ENCODE results near the gene ALDH9A1.
"Not testable (repeated sequence)": the region's sequence is repeated elsewhere in the genome, so short reads cannot be mapped to it uniquely, and the experiment has no call there.

Gene ALDH9A1

DNA sequence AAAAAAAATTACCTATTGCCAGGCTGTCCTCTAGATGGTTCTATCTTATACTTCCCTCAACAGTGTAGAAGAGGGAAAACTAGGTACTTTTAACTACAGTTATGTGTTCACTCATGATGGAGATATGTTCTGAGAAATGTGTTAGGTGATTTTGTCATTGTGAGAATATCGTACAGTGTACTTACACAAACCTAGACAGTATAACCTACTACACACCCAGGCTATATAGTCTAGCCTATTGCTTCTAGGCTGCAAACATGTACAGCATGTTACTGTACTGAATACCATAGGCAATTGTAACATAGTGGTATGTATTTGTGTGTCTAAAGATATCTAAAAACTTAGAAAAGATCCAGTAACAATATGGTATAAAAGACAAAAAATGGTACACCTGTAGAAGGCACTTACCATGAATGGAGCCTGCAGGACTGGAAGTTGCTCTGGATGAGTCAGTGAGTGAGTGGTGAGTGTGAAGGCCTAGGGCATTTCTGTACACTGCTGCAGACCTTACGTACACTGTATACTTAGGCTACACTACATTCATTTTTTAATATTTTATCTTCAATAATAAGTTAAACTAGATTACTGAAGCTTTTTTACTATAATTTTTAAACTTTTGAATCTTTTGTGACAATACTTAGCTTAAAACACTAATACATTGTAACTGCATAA, 54.2 kb downstream of the ALDH9A1 start:
- DNase-seq: no peak

DNA sequence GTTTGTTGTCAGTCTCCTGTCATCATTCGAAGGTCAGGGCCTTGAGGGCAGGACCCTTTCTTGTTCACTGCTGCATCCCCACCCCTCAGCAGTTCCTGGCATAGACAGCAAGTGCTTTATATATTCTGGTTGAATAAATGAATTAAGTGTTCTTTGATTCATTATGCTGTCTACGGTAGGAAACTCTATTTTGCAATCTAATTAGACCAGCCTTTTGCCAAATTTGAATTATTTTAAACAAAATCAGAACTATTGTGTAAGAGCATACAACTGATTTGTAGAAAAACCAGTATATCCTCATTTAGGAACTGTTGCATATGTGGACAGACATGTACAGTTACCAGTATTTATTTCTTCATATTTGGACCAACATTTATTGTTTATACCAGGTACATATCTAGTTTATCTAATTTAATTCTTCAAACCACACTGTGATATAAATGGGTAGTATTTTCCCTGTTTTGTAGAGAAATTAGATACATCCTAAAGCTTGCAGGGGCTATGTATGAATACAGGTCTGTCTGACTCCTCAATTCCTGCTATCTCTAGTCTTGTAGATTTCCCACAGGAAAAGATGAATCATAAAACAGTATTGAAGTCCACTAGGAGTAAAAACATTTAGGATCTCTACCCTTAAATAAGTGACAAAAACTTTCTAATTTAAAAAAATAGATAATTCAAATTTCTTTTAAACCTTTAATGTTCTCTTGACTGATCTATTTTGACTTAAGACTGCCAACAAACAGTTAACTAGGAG, 57.0 kb downstream of the ALDH9A1 start:
- no peak for DNase-seq

DNA sequence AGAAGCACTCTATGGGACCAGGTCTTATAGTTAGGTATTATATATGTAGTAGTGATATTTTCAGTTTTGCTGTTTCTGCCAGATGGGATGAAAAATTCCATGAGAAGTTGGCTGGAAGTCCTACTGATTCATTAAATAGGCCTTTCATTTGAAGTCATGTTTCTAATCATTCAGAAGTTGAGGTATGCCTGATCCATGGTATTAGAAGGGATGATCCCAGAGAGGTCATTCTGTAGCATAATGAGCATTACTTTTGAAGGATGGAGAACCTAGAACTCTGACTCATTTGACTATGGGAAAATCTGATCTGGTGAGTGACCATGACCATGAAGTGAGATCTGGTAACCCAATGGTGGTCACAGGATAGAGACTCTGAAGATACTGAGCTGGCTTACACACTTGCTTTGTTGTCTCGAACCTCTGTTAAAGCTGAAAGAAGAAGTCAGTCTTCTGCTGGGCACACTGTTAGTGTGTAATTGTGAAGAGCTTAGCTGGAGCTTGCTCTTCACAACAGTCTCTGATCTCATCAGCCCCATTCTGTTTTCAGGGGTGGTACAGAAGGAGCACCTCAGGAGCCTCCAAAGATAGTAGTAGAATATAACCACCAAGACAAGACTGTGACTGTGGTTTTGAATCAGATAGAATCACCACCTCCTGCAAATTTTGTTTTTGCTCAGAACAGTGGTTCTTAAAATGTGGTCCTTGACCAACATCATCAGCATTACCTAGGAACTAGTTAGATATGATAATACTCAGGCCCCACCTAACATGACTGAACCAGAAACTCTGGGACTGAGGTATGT, 58.3 kb downstream of the ALDH9A1 start:
- DNase-seq: no peak

DNA sequence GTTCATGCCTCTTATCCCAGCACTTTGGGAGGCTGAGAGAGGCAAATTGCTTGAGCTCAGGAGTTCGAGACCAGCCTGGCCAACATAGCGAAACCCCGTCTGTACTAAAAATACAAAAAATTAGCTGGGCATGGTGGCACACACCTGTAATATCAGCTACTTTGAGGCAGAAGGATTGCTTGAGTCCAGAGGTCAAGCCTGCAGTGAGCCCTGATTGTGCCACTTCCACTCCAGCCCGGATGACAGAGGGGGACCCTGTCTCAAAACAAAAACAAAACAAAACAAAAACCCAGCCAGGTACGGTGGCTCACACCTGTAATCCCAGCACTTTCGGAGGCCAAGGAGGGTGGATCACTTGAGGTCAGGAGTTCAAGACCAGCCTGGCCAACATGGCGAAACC, 60.2 kb downstream of the ALDH9A1 start:
- DNase-seq: not testable (repeated sequence)

DNA sequence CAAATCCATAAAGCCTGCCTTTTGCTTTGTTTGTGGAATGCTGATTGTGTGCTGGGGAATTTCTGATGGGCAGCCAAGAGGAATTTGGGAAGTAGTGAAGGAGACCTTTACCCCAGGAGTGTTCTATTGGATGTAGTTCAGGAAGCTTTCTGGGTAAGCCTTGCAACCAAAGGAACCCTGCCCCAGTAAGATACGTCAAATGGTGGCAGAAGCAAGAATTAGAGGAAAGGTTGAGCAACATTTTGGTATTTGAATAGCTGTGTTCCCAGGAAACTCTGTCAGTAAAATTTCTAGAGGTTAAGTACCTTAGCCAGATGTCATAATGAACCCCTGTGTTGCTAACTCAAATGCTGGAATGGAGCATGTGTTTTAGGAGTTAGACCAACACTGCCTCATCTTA, 60.9 kb downstream of the ALDH9A1 start:
- DNase-seq: no peak

DNA sequence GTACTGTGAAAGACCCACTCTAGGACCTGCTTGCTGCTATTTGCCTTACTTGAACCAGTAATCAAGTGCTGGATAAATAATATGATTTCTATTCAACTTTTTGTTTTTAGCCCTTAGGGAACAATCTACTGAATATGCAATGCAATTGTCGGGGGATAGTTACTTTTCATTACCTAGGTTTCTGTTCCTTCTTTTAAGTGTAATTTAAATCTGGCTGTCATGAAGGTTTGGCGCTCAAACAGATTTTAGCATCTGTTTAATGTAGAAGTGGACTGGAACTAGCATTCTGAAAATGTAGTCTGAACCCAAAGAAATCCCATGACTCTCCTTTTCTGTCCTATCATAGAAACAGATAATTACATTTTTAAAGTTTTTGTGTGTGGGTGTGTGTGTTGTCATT, 62.5 kb downstream of the ALDH9A1 start:
- DNase-seq: no peak

DNA sequence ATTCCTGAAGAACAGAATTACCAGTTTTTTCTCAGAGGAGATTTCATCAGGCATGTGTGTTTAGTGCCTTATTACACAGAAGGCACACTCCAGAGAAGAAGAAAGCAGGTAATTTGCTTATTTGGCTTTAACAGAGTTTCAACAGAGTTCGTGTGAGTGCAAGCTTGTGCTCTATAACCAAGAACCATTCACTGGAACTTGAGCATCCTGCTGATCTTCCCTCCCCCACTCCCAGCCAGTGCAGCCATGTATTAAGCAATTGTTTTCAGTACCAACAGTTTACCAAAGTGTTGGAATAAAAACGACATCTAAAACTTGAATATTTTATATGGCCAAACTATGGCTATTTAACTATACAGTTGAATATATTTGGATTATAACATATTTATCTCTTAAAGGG, 63.0 kb downstream of the ALDH9A1 start:
- no peak for DNase-seq

DNA sequence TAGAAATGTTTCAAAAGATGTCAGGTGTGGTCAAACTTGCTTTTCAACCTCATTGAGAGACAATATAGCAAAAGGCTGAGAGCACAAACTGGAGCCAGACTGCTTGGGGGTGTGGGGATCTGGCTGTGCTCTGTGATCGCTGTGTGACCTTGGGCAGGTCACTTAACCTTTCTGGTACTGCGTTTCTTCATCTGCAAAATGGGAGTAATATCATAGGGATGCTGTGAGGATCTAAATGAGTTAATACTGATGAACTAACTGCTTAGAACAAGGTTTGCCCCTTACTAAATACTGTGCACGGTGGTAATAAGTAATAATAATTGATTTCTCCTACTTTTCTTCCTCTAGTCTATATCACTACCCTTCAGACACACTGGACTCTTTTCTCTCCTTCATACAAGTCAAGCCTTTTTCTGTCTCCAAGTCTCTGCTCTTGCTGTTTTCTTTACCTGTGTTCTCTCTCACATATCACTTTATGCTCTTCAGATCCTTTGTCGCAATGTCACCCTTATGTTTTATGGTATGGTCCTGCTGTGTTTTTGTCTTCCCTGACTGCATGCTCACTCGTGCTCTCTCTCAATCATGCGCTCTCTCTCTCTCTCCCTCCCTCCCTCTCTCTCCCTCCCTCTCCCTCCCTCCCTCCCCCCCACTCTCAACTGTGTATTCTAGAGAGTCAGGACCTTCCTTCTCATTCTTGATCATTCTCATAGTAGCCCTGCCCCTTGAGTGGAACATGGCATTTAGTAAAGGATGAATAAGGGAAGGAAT, 64.0 kb downstream of the ALDH9A1 start:
- no peak for DNase-seq

DNA sequence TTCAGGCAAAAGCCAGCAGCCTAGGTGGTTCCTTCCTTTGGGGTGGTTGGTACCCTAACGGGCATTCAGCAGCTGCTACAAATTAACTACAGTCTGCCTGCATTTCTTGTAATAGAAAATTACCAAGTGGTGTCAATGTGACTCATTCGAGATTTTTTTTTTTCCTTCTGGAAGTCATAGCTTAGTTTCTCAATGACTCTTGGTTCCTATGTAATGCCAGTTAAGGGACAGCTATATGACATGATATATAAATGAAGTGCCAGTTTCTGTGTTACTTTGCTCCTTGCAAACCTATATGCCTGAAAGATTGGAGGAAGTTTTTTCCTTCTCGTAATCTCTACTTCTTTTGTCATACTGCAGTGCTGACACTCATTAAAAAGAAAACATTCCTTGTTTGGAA, 64.7 kb downstream of the ALDH9A1 start:
- no peak for DNase-seq

DNA sequence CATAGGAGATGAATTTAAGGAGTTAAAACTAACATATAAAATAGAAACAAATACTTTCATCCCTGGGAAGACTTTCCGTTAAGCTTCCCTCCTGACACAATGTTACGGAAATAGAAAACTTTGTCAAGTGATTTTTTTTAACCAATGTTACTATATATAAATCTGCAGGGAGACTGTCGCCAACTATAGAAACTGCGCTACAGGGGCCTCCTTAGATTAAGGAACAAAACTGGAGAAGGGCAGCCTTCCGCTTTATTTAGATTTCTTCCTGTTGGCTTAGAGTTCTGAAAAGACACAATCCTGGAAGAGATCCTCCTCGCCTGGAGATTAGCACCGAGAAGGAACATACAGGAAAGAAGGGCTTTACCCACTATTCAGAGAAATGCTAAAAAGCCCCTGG, 65.9 kb downstream of the ALDH9A1 start:
- no peak for DNase-seq

DNA sequence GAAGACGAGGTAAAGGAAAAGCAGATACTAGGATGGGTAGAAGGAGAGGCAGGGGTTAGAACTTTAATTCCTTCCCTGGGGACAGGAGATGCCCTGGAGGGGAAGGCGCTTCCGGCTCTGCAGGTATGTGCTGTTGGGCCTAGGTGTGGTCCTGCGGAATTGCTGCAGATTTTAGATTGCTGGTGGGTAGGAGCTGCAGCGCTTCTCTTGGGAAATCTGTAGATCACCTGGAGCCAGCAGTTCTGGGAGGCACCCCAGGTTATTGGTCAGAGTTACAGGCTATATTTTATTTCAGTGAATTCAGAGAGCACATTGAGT, 66.3 kb downstream of the ALDH9A1 start:
- no peak for DNase-seq

DNA sequence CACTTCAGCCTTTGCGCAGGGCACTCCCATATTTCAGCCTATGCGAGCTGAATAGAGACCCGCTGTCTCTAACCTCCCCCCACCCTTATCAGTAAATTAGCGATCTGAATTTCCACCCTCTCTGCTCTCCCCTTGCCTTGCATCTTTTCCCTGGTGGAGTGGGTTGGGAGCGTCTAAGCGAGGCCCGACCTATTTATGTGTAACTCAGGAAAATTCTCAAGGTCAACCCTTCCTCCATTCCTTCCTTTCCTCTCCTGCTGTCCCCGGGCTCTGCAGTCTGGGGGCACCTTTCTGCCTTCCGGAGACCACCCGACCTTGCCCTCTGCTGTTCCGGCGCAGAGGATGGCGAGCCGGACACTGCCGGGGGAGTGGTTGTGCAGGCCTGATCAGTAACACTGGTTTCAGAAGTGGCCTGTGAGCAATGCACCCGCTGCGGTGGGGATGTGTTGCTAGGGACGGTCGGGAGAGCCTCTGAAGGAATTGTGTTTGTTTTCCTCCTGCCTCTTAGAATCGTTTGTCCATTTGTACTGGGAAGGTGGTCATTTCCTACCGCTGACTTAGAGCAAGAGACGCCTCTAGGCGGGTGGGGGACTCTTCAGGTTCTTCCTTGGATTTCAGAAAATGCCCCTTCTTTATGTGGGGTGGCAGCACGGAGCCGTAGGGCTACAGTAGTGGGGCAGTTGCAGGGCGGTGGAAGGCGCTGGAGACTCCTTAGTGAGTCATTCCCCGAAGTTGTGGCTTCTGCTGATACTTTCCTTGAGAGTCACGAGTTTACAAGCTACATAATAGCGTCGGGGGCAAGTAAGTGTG, 66.8 kb downstream of the ALDH9A1 start:
- no peak for DNase-seq

DNA sequence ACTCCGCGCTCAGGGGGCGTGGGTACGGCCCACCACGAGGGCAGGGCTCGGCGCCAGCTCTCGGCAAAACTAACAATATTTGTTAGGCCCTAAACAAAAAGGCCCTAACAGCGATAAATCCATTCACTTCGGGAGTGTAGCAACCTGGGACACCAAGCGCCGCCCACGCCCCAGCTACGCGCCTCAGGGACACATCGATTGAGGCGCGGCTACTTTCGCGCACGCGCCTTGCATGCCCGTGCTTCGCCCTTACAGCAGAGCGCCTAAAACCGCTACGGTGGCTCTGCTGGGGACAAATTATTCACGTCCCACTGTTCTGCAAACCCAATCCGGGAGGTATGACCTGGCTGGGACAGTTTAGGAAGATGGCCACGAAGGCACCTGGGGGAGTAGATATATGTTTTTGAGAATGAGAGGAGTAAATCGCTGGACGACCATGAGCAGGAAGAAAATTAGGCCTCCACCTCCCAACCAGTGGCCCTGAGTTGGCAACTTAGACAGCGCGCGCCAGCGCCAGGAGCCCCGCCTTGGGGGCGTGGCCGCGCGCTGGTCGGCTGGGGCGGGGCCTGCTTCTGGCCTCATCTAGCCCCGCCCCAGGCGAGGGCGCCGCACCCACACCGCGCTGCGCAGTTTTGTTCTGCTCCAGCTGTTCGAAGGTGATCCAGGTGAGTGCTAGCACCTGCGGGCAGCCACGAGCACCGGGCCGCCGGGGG, 67.6 kb downstream of the ALDH9A1 start, which contains the start of gene MGST3:
MGST3 (plus strand) TSS at position 606 of the 713 bp plus-strand sequence. CDS start 18,614 bp downstream, outside the sequence.
- peak; percentile 95 for DNase-seq

DNA sequence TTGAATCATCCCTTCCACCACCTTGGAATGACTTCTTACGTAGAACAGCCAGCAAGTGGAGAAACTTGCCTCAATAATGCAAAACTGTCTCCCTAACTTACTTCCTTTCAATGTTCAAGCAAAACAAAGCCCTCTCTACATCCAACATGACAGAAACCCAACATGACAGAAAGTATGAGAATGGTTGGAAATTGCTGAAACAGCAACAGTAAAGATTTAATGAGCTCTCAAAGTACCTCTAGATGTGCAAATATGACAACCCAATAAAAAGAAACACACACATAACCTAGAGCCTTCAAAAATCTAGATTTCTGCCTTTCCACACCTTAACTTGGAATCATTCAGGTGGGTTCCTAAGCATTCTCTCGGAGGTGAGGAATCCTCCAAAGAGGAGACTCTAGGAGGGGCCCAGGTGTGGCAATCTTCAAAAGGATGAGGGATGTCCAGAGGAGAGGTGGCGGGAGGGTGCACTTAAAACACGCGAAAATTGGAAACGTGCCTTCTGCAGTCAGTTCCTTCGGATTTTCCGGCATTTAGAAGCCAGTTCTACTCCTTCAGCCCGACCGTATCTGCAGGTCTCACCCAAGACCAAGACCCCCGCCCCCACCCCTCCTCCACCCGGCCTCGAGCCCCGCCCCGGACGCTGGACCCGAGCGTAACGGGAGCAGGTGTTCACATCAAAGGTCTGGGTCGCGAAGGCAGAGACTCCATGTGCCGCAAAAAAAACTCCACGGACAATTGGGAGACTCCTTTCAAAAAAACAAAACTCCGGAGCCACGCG, 68.3 kb downstream of the ALDH9A1 start:
- peak; percentile 63 for DNase-seq

DNA sequence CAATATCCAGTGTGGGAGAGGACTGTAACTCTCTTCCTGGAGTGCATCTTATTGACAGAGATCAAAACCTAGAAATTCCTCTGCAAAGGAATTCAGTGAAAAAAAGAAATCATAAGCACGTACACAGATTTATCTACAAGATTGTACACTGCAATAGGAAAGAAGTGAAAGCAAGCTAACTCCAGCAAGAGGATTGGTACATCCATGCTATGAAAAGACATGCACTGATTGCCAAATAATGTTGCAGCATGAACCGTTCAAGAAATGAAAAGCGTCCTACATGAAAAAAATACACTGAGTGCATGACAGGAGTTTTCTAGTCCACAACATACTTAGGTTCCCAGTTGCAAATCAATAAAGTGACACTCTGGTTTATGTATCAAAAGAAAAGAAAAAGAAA, 69.2 kb downstream of the ALDH9A1 start:
- no peak for DNase-seq

DNA sequence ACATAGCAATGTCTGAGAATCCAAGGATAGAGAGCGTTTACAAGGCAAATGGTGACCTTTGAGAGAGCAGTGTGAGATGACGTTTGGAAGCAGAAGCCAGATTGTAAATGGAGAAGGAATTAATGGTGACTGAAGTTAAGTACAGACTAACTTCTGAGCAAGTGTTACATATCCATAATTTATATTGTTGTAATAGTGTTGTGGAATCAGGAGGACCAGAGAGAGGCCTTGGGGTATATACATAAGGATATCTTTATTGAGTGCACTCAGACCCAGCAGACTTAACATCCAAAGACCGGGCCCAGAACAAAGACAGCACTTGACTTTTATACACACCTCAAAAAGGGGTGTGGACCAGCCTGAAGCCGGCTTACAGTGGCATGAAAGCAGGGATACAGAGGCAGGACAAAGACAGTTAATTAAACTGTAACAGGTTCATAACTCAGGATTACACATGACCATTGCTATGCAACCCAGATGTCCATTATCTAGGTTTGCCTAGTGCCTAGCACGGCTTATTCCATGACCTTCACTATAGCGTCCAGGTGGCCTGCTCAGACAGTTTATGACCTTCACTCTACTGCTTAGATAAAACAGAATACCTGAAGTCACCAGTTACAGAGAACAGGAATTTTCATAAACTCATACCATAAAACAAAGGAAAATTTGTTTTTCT, 70.1 kb downstream of the ALDH9A1 start:
- DNase-seq: no peak

DNA sequence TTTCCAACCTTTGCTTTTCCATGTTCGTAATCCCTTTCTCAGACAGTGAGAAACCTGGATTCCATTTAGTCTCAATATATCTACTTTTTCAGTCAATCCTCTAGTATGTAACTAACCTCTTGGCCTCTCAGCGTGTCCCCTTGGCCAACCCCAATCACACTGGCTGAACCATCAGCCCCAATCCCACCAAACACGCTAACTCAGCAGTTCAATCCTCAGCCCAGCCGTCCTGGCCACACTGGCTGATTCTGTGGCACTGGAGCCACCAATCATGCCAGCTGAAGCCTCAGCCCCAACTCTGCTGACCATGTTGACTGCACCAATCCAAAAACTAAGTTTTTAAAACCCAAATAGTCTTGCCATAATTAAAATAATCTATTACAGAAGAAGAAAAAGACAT, 73.9 kb downstream of the ALDH9A1 start:
- no peak for DNase-seq

DNA sequence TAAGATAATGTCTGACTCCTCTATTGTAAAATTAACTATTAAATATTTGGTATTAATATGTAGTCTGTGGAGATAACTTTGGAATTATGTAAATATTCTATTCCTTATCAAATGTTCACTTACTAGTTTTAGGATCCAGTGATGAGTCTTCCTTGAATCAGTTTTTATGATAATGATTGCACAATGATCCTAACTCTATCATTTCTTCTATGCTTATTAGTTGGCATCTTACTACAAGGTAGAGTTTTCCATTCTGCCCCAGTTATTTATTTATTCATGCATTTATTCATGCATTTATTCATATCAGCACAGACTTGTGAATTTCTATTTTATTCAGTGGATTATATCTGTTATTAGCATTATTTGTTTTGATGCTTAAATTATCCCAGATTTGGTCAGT, 74.7 kb downstream of the ALDH9A1 start:
- DNase-seq: no peak

DNA sequence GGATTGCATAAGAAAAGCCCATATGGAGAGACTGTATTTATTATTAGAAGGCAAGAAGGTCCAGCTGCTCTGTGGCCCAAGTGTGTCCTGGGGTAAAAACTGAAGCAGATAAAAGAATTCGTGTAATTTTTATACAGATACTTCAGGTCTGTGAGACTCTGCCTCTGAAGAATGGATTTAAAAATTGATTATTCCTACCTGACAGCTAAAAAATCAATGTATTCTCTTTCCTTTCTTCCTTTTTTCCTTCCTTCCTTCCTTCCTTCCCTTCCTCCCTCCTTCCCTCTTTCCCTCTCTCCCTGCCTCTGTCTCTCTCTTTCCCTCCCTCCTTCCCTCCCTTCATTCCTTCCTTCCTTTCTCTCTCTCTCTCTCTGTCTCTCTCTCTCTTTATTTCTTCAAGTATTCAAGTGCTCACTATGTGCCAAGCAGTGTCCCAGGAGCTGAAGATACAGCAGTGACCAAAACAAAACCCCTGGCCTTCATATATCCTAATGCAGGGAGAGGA, 78.7 kb downstream of the ALDH9A1 start:
- DNase-seq: no peak

DNA sequence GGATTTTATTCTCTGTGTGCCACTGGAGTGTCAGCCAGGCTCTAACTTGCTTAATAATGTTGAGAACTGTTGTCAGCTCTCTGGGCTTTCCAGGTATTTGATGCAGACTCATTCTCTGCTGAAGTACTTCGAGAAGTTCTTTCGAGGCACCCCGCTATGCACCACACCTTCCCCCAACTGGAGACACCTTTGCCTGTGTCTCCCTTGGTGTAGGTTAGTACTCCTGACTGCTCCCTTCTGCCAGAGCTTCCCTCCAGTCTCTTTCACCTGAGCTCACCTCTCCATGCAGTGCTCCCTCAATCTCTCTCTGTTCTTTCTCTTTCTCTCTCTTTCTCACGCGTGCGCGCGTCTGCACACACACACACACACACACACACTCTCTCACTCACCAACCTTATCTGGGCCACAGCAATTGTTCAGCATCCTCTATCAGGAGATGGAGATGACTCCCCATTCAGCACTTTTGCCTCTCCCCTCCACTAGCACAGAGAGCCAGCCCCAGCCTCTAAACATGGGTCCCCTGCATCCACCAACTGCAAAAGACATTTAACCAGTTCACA, 81.3 kb downstream of the ALDH9A1 start:
- no peak for DNase-seq

Data from NCI-H2171 (cell line).